HT-29 (cell line): ENCODE data around the gene SHCBP1L. TPM values are rescaled to one million over a fixed set of nuclear protein-coding genes. Genes with fewer than 3 reads are reported as not detected.
"Not testable (repeated sequence)": the region's sequence is repeated elsewhere in the genome, so short reads cannot be mapped to it uniquely, and the experiment has no call there.

Experiments used
- DNase-seq: peaks from one replicate; pipeline ENCODE4 v3.0.0-alpha.2; 2015; ENCODE audit warnings: low spot score
- total RNA-seq: library from RNA; depleted of rRNA; stranded (reverse); fragments of >200 nt; shearing (Covaris generic); gene quantifications from 2 replicates; pipeline ENCODE4 v1.2.3, GENCODE V29; 2014

SHCBP1L gene
- total RNA-seq, 1 experiment from 2014 or later: not detected

DNA sequence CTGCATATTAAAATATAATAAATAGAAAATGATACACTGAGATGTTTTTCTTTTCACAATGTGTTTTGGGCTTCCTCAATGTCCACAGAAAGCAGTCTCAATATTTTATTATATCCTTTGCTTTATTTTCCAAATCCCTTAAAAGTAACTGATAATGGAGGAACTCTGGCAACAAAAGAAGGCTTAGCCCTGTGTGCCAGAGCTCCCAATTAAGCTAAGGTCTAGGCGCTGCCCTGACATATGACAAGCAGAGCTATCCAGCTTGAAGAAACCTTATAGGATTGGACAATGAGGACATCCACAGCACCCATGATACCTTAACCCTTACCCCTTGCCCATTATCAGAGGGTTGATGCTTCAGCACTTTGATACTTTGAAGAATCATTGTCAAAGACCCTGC lies 12.9 kb upstream of the SHCBP1L start:
- no peak for DNase-seq

DNA sequence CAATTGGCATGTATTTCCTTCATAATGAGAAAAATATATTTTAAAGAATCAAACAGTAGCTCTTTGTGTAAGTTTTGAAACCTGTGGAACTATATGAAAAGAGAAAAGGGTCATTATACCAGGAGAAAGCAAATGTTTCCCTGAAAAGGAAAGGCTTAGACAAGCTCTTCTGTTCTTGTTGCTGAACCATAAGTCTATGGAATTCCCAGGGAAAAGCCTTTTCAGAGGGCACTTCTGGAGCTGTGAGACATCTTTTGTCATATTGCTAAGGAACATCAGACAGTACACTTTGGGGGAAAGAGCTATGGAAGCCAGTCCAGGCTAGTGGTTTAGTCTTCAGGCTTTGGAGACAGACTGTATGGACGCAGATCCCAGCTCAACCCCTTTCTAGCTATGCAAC lies 12.1 kb upstream of the SHCBP1L start:
- no peak for DNase-seq

DNA sequence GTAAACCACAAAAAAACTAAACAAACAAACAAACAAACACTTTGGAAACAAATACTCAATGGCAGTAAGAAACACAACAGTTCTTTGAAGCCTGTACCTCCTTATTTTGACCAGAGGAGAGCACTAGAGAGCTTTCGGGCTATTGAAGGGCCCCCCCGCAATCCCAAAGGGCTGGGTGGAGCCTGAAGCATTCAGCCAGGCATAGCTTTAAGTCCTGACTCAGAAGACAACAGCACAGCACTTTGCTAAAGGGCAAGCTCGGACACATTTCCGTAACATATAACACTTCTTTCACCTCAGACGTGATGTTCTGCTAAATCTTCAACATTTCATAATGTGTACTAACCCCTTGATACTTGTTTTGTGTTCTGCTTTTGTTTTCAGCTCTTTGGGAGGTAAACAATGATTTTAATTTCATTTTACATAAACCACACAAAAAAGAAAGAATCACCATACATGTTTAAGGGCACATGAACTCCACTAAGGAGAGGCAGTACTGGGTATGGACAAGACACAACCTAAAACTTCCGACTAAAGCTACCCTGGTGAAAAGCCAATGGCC lies 9.7 kb upstream of the SHCBP1L start:
- DNase-seq: peak; percentile 81

DNA sequence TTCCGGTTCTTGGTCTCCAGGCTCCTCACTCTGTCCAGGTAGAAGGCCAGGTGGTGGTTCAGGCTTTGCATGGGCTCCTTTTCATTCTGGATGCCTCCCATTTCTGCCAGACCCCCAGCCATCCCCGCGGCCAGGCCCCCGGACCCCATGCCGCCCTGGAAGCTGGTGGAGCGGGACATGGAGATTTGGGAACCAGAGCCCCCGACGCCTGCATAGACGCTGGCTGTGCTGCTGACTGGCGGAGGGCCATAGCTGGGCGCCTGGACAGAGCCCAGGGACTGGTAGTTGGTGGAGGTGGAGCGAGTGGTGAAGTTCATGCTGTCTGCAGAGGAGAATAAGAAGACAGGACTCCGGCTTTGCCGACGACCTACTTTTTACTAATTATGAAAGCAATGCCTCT lies 7.1 kb upstream of the SHCBP1L start:
- DNase-seq: no peak

DNA sequence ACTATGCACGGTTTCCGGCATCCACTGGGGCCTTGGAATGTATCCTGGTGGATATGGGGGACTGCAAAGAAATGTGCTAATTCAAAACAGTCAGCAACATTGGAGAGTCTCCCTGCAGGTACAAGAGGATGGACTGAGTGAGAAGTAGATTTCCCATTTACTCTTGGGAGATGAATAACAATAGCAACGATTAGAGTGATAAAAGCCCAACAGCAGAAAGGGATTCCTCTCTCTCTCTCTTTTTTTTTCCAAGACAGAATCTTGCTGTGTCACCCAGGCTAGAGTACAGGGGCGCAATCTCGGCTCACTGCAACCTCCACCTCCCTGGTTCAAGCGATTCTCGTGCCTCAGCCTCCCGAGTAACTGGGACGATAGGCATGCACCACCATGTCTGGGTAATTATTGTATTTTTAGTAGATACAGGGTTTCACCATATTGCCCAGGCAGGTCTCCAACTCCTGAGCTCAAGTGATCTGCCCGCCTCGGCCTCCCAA lies 5.0 kb upstream of the SHCBP1L start:
- no peak for DNase-seq

DNA sequence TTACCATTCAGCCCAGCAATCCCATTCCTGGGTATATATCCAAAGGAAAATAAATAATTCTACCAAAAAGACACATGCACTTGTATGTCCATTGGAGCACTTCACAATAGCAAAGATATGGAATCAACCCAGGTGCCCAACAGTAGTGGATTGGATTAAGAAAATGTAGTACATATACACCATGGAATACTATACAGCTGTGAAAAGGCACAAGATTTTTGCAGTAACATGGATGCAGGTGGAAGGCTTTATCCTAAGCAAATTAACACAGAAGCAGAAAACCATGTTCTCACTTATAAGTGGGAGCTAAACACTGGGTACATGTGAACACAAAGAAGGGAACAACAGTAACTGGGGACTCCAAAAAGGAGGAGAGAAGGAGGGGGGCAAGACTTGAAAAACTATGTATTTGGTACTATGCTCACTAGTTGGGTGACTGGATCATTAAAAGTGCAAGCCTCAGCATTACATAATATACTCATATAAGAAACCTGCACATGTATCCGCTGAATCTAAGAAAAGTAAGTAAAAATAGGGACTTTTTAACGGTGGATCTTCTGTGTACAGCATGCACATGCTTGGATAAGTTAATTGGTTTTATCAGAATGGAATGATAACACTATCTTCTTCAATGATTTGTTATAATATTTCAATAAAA lies 3.9 kb upstream of the SHCBP1L start:
- DNase-seq: no peak

DNA sequence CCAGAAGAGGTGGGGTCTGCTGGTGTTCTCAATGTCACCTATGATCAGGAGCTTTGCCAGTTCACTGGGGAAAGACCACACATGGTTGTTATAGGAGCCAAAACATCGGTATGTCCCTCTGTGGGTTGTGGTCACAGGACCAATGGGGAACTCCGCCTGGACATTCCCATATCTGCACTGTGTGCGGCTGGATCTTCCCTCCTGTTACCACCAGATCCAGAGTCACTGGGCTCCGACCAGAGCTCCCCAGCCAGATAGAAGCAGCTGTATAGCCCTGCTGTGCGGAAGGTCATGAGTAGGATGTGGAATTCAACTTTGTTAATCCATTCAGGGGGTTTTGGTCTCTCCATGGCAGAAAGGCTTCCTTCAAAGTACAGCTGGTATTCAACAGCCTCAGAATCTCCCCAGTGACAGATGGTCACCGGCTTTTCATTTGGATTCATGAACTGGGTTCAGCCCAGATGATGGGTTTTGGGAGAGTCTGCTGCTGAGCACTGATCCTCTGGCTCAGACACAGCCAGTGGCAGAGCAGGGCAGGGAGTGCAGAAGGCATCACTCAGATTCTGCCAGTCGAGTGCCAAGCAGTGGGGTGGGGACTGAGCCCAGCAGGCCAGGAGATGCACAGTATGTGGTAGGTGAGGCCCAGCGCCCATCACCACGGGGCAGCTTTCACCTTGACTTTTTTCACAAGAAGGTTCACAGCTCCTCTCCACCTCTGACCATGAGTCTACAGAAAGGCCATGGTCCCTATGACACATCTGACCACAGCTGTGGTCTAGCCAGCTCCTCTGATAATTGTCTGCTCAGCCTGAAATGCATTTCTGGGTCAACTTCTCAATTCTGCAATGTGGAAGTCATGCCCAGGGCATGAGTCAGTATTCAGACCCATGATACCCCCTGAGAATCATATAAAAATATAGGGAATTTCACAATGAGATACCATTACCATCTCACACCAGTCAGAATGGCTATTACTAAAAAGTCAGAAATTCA lies 2.9 kb upstream of the SHCBP1L start:
- no peak for DNase-seq

DNA sequence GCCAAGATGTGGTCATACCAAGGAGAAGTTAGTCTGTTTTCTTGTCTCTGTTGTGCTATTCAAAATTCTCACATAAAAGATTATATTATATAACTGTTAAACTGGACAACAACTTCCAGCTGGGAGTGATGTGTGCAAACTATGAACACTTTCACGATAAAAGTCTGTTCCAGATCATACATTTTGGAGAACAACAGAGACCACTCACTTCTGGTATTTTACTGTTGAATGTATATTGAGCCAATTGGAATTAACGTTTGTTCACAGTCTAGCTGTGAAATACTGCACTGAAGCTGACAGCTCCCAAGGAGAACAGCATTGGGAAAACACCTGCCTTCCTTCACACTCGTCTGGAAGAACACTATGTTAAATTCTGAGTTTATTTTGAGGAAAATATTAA lies 860 bp upstream of the SHCBP1L start:
- no peak for DNase-seq

DNA sequence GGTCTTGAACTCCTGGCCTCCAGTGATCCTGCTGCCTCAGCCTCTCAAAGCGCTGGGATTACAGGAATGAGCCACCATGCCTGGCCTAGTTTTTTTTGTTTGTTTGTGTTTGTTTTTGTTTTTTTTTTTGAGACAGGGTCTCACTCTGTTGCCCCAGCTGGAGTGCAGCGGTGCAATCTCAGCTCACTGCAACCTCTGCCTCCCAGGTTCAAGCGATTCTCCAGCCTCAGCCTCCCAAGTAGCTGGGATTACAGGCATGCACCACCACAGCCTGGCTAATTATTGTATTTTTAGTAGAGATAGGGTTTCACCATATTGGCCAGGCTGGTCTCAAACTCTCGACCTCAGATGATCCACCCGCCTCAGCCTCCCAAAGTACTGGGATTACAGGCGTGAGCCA lies 9.6 kb downstream of the SHCBP1L start:
- not testable (repeated sequence) for DNase-seq

DNA sequence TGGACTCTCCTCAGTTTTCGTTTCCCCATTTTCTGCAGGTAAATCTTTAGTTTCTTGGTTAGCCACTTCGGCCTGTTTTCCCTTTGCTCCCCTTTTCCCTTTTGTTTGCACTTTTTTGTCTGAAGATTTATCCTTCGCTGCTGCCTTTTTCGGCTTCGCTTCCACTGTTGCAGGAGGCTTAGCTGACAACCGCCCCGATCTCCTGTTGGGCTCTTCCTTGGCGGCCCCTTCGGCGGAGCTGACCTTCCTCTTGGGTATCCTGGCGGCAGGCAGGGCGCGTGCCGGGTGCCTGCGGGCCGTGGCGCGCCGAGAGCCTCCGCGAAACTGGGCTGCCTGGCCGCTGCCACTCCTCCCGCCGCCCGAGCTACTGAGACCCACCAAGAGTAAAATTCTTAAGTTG lies 10.8 kb downstream of the SHCBP1L start:
- DNase-seq: not testable (repeated sequence)

DNA sequence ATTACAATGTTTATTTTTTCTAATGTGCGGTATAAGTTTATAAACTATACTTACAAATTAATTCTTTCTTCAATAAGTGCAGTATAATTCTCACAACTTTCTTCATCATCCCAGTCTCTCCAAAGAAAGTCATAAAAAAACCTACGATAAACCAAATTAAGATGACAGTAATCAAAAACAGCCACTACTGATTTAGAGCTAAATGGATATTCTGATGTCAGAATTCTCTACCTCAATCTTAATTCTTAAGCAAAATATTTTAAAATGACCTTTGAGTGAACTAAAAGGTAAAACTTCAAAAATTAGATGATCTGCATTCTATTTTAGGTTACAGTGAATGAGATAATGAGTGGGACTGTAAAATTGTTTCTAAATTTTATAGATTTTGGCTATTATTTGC lies 13.6 kb downstream of the SHCBP1L start:
- no peak for DNase-seq

DNA sequence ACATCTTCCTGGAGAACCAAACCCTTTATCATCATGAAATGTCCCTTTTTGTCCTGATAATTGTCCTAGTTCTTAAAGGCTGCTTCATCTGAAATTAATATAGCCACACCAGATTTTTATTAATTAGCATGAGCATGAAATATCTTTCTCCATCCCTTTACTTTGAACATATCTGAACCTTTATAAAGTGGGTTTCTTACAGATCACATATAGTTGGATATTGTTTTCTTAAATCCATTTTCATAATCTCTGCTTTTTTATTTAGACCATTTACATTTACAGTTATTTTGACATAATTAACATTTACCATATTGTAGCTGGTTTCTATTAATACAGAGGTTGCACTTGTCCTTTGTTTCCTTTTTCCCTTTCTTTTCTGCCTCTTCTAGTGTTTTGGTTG lies 17.2 kb downstream of the SHCBP1L start:
- no peak for DNase-seq

DNA sequence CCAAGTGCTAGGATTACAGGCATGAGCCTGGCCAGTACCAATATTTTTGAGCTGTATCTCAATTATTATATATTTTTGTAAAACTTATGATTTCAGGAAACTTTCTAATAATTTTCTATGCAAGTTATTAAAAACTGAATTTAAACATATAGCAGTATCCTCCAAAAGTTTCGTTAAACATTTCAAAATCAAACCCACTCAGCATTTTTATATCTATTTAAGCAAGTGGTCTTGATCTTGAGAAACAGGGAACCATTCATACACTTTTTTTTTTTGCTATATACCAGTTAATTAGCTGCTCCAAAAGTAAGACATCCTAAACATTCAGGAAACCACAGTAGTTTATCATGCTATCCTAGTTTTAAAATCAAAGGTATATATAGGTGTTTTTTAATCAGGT lies 22.0 kb downstream of the SHCBP1L start:
- DNase-seq: no peak

DNA sequence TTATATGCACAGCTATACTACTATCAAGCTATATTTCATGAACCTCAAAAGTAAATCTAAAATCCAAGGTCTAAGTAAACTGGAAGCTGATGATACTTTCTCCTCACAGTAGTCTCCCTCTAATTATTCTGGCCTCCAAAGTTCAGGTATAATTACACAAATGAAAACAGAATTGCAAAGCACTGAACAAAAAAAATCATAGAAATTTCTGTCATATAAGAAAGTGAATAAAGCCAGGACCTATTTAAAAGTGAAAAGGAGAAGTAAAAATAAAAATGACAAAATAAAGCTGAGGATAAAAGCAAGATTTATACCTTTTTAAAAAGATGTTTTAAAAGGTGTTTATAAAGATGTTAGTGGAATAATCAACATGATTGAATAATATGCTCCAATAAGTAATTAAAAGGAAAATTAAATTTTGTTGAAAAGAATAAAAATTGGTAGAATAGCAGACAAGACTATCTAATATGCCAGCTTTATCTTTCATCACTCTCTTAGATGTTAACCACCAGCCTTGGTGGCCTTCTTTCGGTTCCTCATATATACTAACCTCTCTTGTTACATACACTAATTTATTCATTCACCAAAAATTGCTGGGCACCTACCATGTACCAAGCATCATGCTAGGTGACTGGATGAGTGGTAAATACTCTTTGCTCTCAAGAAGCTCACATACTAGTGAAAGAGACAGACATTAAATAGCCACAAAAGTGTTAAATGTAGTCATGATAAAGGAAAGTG lies 25.1 kb downstream of the SHCBP1L start:
- DNase-seq: no peak

DNA sequence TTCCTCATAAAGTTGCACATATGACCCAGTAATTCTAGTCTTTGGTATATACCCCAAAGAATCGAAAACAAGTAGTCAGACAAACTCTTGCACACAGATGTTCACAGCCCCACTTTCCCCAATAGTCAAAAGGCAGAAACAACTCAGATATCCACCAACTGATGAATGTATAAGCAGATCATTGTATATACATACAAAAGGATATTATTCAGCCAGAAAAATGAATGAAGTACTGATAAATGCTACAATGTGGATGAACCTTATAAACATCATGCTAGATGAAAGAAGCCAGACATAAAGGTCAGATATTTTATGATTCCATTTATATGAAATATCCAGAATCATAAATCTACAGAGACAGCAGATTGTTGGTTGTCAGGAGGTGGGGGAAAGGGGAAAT lies 27.3 kb downstream of the SHCBP1L start:
- DNase-seq: no peak

DNA sequence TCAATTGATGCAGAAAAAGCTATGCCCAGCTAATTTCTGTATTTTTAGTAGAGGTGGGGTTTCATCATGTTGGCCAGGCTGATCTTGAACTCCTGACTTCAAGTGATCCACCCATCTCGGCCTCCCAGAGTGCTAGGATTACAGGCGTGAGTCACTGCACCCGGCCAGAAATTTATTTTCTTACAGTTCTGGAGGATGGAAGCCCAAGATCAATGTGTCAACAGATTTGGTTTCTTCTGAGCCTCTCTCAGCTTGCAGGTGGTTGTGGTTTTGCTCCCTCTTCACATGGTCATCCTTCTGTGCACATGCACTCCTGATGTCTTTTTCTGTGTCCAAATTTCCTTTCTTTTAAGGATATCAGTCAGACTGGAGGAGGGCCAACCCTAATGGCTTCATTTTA lies 35.6 kb downstream of the SHCBP1L start:
- DNase-seq: no peak

DNA sequence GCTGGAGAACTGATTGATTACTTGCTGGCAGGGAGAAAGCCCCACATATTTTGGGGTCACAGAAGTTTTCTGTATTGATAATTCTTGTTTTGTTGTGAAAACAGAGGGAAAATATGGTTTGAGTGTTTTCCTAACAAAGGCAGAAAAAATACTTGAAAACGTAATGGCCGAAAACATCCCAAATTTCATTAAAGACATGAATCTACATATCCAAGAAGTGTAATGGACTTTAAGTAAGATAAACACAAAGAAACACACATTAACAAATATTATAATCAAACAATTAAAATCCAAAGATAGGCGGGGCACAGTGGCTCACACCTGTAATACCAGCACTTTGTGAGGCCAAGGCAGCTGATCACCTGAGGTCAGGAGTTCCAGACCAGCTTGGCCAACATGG lies 39.6 kb downstream of the SHCBP1L start:
- no peak for DNase-seq

DNA sequence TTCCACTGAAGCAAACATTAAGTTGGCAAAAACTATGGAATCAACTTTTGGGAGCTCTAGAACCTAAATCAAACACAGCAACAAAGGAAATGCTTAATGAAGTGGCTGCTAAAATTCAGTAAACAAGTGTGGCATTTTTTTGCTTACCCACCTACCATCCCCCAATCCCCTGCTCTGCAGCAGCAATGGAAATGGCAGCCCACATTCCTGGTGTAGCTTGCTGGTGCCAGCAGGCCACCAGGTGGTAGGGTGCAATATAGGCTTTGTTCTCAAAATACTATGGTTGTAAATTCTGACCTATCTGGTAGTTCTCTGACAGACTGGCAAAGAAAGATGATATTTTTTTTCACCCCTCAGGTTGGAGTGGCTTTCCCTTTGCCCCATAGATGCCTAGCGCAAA lies 42.8 kb downstream of the SHCBP1L start:
- peak; percentile 26 for DNase-seq

DNA sequence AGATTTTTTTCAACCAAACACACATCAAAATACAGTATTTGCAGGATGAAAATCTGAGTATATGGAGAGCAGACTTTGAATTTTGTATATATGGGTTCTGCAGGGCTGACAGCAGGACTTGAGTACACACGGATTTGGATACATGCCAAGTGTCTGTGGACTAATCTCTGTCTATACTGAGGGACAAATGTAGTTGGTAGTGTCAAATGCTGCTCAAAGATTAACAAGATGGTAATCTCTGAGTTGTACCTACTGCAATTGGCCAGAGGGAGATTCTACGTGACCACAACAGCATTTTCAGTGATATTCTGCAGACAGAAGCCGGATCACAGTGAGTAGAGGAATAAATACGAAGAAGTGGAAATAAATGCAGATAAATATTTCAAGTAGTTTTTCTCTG lies 43.4 kb downstream of the SHCBP1L start:
- peak; percentile 33 for DNase-seq

DNA sequence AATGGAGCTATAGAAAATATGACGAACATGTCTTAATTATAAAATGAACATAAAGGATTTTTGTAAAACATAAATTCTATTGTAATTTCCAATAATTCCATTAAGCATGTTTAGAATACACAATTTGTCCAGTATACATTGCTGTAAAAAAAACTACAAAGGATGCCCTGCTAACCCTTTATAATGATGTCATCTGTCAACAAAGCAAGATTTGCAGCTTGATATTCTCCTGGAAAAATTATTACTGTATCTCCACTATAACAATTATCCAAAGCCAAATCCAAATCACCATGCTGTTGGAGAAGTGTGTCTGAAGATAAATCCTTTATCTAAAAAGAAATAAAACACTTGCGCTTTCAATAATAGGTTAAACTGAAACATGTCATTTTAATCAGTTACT lies 47.6 kb downstream of the SHCBP1L start:
- DNase-seq: no peak

DNA sequence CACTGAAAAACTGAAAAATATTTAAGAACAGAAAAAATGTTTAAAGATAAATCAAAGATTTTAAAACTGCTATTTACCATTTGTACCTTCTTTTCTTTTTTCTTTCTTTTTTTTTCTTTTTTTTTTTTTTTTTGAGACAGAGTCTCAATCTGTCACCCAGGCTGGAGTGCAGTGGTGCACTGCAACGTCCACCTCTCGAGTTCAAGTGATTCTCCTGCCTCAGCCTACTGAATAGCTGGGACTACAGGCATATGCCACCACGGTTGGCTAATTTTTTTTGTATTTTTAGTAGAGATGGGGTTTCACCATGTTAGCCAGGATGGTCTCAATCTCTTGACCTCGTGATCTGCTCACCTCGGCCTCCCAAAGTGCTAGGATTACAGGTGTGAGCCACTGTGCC lies 51.0 kb downstream of the SHCBP1L start:
- DNase-seq: not testable (repeated sequence)

DNA sequence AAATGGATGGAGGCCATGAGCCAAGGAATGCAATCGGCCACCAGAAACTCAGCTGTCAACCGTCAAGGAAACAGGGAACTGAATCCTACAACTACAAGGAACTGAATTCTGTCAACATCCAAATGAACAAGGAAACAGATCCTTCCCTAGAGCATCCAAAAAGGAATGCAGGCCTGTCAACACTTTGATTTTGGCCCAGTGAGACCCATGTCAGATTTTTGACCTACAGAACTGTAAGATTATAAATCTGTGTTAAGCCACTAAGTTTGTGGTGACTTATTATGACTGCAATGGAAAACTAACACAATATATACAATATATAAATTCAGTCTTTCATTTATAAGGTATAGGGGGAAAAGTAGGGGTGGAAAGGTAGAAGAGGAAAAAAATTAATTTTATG lies 55.3 kb downstream of the SHCBP1L start:
- DNase-seq: no peak
